22Rv1 (cell line): Measurements from ENCODE around the gene ADCY5.

ENCODE experiments used
- H3K27ac ChIP-seq: fragments of 450-650 bp; 2 replicates; pipeline ENCODE4 v1.5.1; 2017
- ZFX ChIP-seq: fragments of 450-650 bp; IDR thresholded peaks from 2 replicates; pipeline ENCODE4 v1.6.1; 2017; ENCODE audit warnings: antibody characterized with exemption, borderline replicate concordance
- TF ChIP-seq, protein P1 (sequence below): fragments of 450-650 bp; IDR thresholded peaks from 2 replicates; pipeline ENCODE4 v1.5.1; 2017; ENCODE audit warnings: mild to moderate bottlenecking

The ADCY5 gene

GRCh38 chr3:123317716-123318115 lies 131.2 kb downstream of the ADCY5 start:
- TF ChIP-seq, protein P1, sequence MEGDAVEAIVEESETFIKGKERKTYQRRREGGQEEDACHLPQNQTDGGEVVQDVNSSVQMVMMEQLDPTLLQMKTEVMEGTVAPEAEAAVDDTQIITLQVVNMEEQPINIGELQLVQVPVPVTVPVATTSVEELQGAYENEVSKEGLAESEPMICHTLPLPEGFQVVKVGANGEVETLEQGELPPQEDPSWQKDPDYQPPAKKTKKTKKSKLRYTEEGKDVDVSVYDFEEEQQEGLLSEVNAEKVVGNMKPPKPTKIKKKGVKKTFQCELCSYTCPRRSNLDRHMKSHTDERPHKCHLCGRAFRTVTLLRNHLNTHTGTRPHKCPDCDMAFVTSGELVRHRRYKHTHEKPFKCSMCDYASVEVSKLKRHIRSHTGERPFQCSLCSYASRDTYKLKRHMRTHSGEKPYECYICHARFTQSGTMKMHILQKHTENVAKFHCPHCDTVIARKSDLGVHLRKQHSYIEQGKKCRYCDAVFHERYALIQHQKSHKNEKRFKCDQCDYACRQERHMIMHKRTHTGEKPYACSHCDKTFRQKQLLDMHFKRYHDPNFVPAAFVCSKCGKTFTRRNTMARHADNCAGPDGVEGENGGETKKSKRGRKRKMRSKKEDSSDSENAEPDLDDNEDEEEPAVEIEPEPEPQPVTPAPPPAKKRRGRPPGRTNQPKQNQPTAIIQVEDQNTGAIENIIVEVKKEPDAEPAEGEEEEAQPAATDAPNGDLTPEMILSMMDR, result no peak
- no peak for TF ChIP-seq ZFX
- no peak overlapping the region for H3K27ac ChIP-seq

- H3K27ac ChIP-seq, result no peak overlapping the region
- no peak for TF ChIP-seq ZFX
- TF ChIP-seq, protein P1, result no peak
Measured at GRCh38 chr3:123315271-123315595, 133.7 kb downstream of the ADCY5 start.

GRCh38 chr3:123314359-123315270 lies 134.3 kb downstream of the ADCY5 start:
- H3K27ac ChIP-seq, result no peak overlapping the region

GRCh38 chr3:123313889-123314288 lies 135.0 kb downstream of the ADCY5 start:
- H3K27ac ChIP-seq, result no peak overlapping the region
- TF ChIP-seq ZFX, result no peak
- TF ChIP-seq, protein P1, result no peak

More at GRCh38 chr3:123314359-123315270, 134.3 kb downstream of the ADCY5 start:
- no peak for TF ChIP-seq ZFX
- TF ChIP-seq, protein P1, result no peak

DNA sequence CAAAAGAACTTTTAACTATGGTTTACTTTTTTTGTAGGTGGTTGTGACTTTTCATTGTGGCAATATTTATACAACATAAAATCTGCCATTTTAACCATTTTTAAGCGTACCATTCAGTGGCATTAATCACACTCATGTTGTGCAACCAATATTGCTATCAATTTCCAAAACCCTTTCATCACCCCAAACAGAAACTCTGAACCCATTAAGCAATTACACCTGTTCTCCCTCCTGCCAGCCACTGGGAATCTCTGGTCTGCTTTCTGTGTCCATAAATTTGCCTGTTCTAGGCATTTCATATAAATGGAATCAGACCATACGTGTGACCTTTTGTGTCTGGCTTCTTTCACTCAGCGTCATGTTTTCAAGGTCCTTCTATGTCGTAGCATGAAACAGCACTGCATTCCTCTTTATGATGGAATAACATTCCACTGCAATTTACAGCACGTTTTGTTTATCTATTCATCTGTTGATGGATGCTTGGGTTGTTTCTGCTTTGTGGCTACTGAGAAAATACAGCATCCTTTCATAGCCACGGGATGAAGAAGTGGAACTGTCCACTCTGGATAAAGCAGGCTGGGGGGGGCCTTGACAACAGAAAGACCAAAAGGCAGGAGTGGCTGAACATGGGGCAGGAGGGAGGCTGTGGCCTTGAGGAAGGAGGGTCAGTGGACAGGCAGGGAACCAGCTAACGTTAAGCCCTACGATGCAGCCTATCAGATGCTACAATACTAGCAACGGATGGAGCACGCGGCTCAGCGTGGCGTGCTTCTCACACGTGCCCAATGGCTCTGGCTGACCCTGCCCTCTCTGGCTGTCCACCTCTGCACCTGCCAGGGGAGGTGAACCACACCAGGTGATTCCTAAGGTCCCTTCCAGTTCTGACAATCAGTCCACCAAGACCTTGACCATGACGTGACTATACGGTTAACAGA lies 136.3 kb downstream of the ADCY5 start:
- no peak overlapping the region for H3K27ac ChIP-seq
- TF ChIP-seq, protein P1, result no peak
- no peak for TF ChIP-seq ZFX

- no peak overlapping the region for H3K27ac ChIP-seq
- TF ChIP-seq, protein P1, result no peak
- TF ChIP-seq ZFX, result no peak
Measured at GRCh38 chr3:123311201-123311600, 137.7 kb downstream of the ADCY5 start.
